Measurements from ENCODE around the gene BNIP5.

The BNIP5 gene

DNA sequence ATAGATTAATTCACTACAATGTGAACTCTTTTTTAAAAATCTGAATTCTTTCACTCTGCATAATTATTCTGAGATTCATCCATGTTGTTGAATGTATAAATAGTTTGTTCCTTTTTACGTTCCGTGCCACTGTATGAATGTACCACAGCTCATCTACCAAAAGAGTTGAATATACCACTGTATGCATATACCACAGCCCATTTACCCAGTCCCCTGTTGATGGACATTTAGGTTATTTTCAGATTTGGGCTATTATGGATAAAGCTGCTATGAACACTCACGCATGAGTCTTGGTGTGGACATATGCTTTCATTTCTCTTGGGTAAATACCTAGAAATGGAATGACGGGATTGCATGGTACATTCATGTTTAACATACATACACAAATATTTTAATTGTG, 38.7 kb downstream of the BNIP5 start:
- H3K27me3 ChIP-seq (ENCODE audit: control insufficient read depth, insufficient read depth, low read length): no peaks in the 10 kb centered on the region
- H3K9me3 ChIP-seq (ENCODE audit: control insufficient read depth, insufficient read depth, low read length): no peaks in the 10 kb centered on the region
- H3K9ac ChIP-seq (ENCODE audit: low read depth, low read length): no peak overlapping the region
- H3K4me1 ChIP-seq (ENCODE audit: control insufficient read depth, insufficient read depth, low read length): no peaks in the 10 kb centered on the region
- no peak overlapping the region for H3K4me3 ChIP-seq (ENCODE audit: low read depth, low read length)
- no peaks in the 10 kb centered on the region for H3K36me3 ChIP-seq (ENCODE audit: control insufficient read depth, insufficient read depth, low read length)

DNA sequence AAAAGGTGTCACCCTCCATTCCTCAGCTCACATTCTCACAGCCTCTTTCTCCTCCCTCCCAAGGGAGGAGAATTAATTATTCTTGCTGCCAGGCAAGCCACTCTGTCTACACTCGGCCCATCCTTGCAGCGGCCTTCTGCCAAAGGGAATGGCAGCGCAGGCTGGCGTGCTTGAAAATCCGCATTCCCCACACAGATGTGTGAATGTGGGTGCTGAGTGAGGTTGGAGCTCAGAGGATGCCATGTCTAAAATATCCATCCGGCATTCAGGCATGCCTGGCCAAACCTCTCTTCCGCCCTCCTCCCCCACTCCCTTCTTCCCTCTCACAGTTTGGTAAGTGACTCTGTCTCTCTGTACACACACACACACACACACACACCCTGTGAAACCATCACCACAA, 39.2 kb downstream of the BNIP5 start:
- Histone ChIP-seq H3K36me3 (ENCODE audit: control insufficient read depth, insufficient read depth, low read length) (no peaks in the 10 kb centered on the region), H3K9me3 (ENCODE audit: control insufficient read depth, insufficient read depth, low read length) (no peaks in the 10 kb centered on the region), H3K27me3 (ENCODE audit: control insufficient read depth, insufficient read depth, low read length) (no peaks in the 10 kb centered on the region), H3K4me1 (ENCODE audit: control insufficient read depth, insufficient read depth, low read length) (no peaks in the 10 kb centered on the region), H3K4me3 (ENCODE audit: low read depth, low read length) (no peak overlapping the region), H3K9ac (ENCODE audit: low read depth, low read length) (no peak overlapping the region)

DNA sequence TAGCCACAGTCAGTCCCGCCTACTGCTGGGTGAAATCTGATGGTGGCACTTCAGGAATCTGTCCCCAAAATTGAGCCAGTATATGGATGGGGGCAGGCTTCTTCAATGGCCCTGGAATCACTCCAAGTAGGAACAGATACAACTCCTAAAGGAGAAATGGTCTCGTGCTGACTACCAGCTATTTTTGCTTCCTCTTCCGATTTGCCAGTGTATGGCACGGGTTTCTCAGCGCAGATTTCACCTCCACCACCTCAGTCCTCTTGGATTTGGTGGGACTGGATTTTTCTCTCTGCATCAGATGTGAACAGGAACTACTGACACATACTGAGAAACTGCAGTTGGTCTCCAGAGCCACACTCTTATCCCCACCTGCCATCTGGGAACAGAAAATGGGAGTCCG, 39.6 kb downstream of the BNIP5 start:
- no peaks in the 10 kb centered on the region for H3K36me3 ChIP-seq (ENCODE audit: control insufficient read depth, insufficient read depth, low read length)
- H3K9ac ChIP-seq (ENCODE audit: low read depth, low read length): no peak overlapping the region
- no peaks in the 10 kb centered on the region for H3K4me1 ChIP-seq (ENCODE audit: control insufficient read depth, insufficient read depth, low read length)
- H3K9me3 ChIP-seq (ENCODE audit: control insufficient read depth, insufficient read depth, low read length): no peaks in the 10 kb centered on the region
- H3K4me3 ChIP-seq (ENCODE audit: low read depth, low read length): no peak overlapping the region
- H3K27me3 ChIP-seq (ENCODE audit: control insufficient read depth, insufficient read depth, low read length): no peaks in the 10 kb centered on the region

DNA sequence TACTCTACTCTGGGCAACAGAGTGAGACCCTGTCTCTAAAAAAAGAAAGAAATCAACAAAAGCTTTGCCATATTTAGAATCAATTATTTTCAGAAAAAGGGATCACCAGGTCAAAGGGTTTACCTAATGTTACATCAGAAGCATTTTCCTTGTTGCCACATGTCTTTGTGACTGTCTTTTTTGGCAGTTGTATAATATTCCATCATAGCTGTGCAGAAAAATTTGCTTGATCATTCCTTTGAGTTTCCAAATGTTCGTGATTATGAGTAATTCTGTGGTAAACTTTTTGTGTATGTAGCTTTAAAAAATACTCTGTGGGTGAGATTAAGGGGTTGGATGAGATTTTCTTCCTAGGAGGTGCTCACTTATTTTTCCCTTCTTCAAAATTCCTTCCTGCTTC, 40.4 kb downstream of the BNIP5 start:
- Histone ChIP-seq H3K9me3 (ENCODE audit: control insufficient read depth, insufficient read depth, low read length) (no peaks in the 10 kb centered on the region), H3K27me3 (ENCODE audit: control insufficient read depth, insufficient read depth, low read length) (no peaks in the 10 kb centered on the region), H3K9ac (ENCODE audit: low read depth, low read length) (no peak overlapping the region), H3K36me3 (ENCODE audit: control insufficient read depth, insufficient read depth, low read length) (no peaks in the 10 kb centered on the region), H3K4me1 (ENCODE audit: control insufficient read depth, insufficient read depth, low read length) (no peaks in the 10 kb centered on the region), H3K4me3 (ENCODE audit: low read depth, low read length) (no peak overlapping the region)

DNA sequence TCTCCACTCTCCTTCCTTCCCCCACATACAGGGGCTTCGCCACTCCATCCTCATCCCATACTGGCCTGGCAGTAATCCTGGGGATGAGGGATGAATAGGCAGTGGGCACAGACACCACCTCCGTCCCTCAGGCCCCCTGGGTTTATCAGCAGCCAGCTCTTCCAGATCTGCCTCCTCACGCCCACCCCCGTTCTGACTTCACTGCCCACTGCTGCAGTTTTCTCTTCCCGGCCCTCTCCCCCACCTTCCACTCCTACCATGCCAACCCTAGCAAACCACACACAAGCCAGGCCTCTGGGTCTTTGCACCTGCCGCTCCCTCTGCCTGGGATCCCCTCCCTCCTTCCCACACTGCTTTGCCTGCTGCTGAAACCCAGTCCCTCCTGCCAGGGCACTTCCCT, 44.5 kb downstream of the BNIP5 start:
- H3K9ac ChIP-seq (ENCODE audit: low read depth, low read length): no peak overlapping the region
- no peaks in the 10 kb centered on the region for H3K27me3 ChIP-seq (ENCODE audit: control insufficient read depth, insufficient read depth, low read length)
- no peaks in the 10 kb centered on the region for H3K36me3 ChIP-seq (ENCODE audit: control insufficient read depth, insufficient read depth, low read length)
- no peaks in the 10 kb centered on the region for H3K4me1 ChIP-seq (ENCODE audit: control insufficient read depth, insufficient read depth, low read length)
- no peak overlapping the region for H3K4me3 ChIP-seq (ENCODE audit: low read depth, low read length)
- H3K9me3 ChIP-seq (ENCODE audit: control insufficient read depth, insufficient read depth, low read length): no peaks in the 10 kb centered on the region

DNA sequence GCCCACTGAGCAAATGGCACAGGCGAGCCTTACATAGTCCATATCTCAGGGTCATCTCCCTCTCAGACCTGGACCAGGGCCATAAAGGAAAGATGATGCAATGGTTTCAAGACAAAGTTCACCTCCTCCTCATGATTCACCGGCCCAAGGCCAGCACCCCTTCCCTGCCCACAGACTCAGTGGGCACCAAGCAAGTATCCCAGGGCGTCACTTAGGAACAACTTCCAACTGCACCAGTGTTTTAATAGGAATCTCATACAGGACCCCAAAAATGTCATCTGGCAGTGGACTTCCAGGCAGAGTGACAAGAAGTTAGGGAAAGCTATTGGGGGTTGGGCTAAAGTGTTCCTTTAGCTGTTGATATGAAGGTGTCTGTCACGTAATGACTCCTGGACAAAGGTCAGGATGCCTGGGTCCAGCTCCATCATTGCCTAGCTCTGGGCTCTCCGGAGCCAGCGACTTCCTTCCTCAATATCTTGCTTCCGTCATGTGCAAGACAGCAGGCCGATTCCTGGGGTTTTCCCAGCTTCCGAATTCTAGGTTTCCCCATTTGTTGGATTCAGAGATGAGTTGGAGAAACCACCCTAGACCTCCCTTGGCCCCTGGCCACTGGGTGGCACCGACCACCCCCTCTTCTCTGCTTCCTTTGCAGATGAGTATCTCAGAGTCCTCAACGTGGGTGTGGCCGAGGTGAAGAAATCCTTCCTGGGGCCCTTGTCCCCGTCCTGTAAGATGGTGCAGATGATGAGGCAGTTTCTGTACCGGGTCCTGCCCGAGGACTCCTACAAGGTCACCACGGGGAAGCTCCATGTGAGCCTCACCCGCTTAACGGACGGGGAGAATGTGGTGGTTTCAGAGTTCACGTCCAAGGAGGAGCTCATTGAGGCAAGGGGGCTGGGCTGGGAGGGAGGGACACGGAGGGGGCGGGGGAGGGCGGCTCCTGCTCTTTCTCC, 45.7 kb downstream of the BNIP5 start:
- H3K27me3 ChIP-seq (ENCODE audit: control insufficient read depth, insufficient read depth, low read length): peaks cover 1% of the 10 kb centered on the region
- no peaks in the 10 kb centered on the region for H3K36me3 ChIP-seq (ENCODE audit: control insufficient read depth, insufficient read depth, low read length)
- no peak overlapping the region for H3K9ac ChIP-seq (ENCODE audit: low read depth, low read length)
- no peak overlapping the region for H3K4me3 ChIP-seq (ENCODE audit: low read depth, low read length)
- no peaks in the 10 kb centered on the region for H3K4me1 ChIP-seq (ENCODE audit: control insufficient read depth, insufficient read depth, low read length)
- H3K9me3 ChIP-seq (ENCODE audit: control insufficient read depth, insufficient read depth, low read length): no peaks in the 10 kb centered on the region

DNA sequence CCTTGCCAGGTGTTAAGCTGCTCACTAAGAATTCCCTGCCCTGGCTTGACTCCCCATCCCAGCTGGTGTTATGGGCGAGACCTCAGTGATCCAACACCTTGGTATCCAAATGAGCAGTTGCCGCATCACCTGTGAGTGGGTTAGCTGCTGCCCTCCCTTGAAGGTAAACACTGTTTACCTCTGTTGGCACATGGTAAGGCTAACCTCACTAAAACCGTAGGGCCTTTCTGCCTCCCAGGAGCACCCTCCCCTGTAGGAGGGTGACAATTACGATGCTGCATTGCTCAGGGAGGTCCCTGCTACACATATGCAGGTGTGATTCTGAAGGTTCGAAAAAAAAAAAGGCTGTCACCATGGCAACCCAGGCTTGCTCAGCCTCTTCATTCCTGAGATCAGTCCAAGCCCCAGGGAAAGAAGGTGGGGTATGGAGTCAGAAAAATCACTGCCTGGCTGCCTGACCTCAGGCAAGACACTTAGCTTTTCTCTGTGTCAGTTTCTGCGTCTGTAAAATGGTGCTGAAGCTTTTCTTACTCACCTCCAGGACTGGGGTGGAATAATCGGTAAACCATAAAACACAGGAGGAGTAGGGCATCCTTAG, 47.3 kb downstream of the BNIP5 start:
- Histone ChIP-seq H3K27me3 (ENCODE audit: control insufficient read depth, insufficient read depth, low read length) (peaks cover 10% of the 10 kb centered on the region), H3K4me1 (ENCODE audit: control insufficient read depth, insufficient read depth, low read length) (no peaks in the 10 kb centered on the region), H3K9ac (ENCODE audit: low read depth, low read length) (no peak overlapping the region), H3K4me3 (ENCODE audit: low read depth, low read length) (no peak overlapping the region), H3K9me3 (ENCODE audit: control insufficient read depth, insufficient read depth, low read length) (no peaks in the 10 kb centered on the region), H3K36me3 (ENCODE audit: control insufficient read depth, insufficient read depth, low read length) (no peaks in the 10 kb centered on the region)

DNA sequence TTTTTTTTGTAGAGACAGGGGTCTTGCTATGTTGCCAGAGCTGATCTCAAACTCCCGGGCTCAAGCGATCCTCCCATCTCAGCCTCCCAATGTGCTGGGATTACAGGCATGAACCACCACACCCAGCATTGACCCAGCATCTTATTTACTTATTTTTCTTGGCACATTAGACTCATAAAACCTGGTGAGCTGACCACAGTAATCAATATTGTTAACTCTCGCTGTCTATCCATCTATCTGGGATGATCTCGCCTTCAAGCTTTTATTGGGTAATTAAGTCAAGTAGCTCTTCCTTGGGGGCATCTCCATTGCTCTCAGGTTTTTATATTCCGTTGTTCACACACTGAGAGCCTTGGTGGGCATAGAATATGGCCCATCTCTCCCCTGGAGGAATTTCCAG, 49.8 kb downstream of the BNIP5 start:
- Histone ChIP-seq H3K4me1 (ENCODE audit: control insufficient read depth, insufficient read depth, low read length) (no peaks in the 10 kb centered on the region), H3K27me3 (ENCODE audit: control insufficient read depth, insufficient read depth, low read length) (peaks cover 13% of the 10 kb centered on the region), H3K9ac (ENCODE audit: low read depth, low read length) (no peak overlapping the region), H3K9me3 (ENCODE audit: control insufficient read depth, insufficient read depth, low read length) (no peaks in the 10 kb centered on the region), H3K4me3 (ENCODE audit: low read depth, low read length) (no peak overlapping the region), H3K36me3 (ENCODE audit: control insufficient read depth, insufficient read depth, low read length) (no peaks in the 10 kb centered on the region)

DNA sequence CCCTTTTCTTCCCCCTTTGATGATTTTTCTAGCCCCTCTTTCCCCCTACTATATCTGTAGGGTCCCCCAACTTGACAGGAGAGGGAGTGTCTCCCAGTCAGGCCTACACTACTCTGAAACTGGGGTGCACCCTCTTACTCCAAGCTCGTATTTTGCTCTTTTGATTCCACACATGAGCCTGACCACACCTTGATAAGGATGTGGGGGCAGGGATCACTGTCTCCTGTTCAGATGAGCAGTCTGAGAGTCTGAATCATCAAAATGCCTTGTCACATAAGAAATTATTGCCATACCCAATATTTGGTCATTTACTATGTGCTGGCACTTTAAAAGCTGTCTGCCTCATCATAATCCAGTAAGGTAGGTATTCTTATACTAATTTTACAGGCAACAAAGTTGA, 50.9 kb downstream of the BNIP5 start:
- H3K36me3 ChIP-seq (ENCODE audit: control insufficient read depth, insufficient read depth, low read length): no peaks in the 10 kb centered on the region
- no peaks in the 10 kb centered on the region for H3K9me3 ChIP-seq (ENCODE audit: control insufficient read depth, insufficient read depth, low read length)
- no peak overlapping the region for H3K4me3 ChIP-seq (ENCODE audit: low read depth, low read length)
- H3K4me1 ChIP-seq (ENCODE audit: control insufficient read depth, insufficient read depth, low read length): no peaks in the 10 kb centered on the region
- H3K27me3 ChIP-seq (ENCODE audit: control insufficient read depth, insufficient read depth, low read length): peaks cover 13% of the 10 kb centered on the region
- no peak overlapping the region for H3K9ac ChIP-seq (ENCODE audit: low read depth, low read length)

DNA sequence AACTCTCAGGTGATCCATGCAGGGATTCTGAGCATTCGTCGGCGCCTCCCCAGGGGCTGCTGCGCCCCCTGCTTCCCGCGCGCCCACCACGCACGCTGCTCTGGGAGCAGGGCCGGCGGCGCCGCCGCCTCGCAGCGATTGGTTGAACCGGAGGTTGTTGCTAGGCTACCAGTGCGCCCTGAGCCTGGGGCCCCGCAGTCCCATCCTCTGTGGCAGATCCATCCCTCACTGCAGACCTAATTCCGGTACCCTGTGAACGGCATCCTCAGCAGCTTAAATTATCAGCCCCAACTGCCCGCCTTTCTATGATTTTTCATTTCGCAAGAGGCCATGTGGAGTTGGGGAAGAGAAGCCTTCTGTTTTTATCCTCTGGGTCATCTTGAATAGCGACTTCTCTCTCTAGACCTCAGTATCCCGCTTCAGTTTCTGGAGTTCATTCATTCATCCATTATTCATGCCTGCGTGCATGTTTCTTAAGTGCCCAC, 51.5 kb downstream of the BNIP5 start:
- Histone ChIP-seq H3K4me3 (ENCODE audit: low read depth, low read length) (no peak overlapping the region), H3K9me3 (ENCODE audit: control insufficient read depth, insufficient read depth, low read length) (no peaks in the 10 kb centered on the region)

DNA sequence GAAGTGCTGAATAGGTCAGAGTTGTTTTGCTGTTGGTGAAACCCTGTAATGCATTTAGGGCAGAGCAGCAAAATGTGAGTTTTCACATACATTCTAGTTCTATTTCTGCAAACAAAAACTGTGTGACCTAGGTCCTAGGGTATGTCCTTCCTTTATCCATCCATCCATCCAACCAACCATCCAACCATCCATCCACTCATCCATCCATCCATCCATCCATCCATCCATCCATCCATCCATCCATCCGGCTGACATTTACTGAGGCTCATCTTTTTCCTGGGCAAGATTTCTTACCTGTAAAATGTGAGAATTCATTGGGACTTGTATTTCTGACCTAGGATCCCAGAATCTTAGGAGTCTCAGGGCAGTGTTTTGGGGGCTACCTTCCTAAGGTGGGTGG, 52.3 kb downstream of the BNIP5 start:
- Histone ChIP-seq H3K9ac (ENCODE audit: low read depth, low read length) (no peak overlapping the region), H3K36me3 (ENCODE audit: control insufficient read depth, insufficient read depth, low read length) (no peaks in the 10 kb centered on the region), H3K4me3 (ENCODE audit: low read depth, low read length) (no peak overlapping the region), H3K9me3 (ENCODE audit: control insufficient read depth, insufficient read depth, low read length) (no peaks in the 10 kb centered on the region), H3K4me1 (ENCODE audit: control insufficient read depth, insufficient read depth, low read length) (no peaks in the 10 kb centered on the region), H3K27me3 (ENCODE audit: control insufficient read depth, insufficient read depth, low read length) (peaks cover 13% of the 10 kb centered on the region)

More for the DNA sequence above, 51.5 kb downstream of the BNIP5 start:
- Histone ChIP-seq H3K36me3 (ENCODE audit: control insufficient read depth, insufficient read depth, low read length) (no peaks in the 10 kb centered on the region), H3K9ac (ENCODE audit: low read depth, low read length) (no peak overlapping the region), H3K4me1 (ENCODE audit: control insufficient read depth, insufficient read depth, low read length) (no peaks in the 10 kb centered on the region), H3K27me3 (ENCODE audit: control insufficient read depth, insufficient read depth, low read length) (peaks cover 13% of the 10 kb centered on the region)

DNA sequence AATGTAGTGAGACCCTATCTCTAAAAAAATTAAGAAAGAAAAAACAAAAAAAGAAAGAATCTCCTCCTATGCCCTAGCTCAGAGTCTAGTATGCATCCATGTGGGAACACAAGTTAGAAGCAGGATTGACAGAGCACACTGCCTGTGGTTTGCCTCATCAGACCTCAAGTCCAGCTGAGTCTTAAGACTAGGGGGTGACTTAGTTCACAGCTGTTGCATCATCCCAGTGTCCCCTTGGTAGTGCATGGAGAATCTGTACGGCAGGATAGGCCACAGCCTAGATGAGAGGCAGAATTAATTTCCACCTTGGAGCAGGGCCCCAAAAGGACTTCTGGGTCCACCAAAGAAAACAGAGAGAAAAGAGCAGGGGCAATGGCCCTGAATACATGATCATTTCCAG, 53.1 kb downstream of the BNIP5 start:
- Histone ChIP-seq H3K4me3 (ENCODE audit: low read depth, low read length) (no peak overlapping the region), H3K9ac (ENCODE audit: low read depth, low read length) (no peak overlapping the region), H3K9me3 (ENCODE audit: control insufficient read depth, insufficient read depth, low read length) (no peaks in the 10 kb centered on the region), H3K4me1 (ENCODE audit: control insufficient read depth, insufficient read depth, low read length) (no peaks in the 10 kb centered on the region), H3K36me3 (ENCODE audit: control insufficient read depth, insufficient read depth, low read length) (no peaks in the 10 kb centered on the region), H3K27me3 (ENCODE audit: control insufficient read depth, insufficient read depth, low read length) (peaks cover 13% of the 10 kb centered on the region)
